IPS DF 4.7 (cell line): Measurements from ENCODE around the gene EIF1AY.
A peak's percentile ranks its signal among the peaks of the same experiment; 100 is the strongest.
"Not testable (repeated sequence)": the region's sequence is repeated elsewhere in the genome, so short reads cannot be mapped to it uniquely, and the experiment has no call there.

Experiments used
- DNase-seq: peaks from one replicate; pipeline ENCODE4 v3.0.0-alpha.2; 2013; ENCODE audit warnings: low spot score; ENCODE audit errors: extremely low read depth

Gene EIF1AY, protein sequence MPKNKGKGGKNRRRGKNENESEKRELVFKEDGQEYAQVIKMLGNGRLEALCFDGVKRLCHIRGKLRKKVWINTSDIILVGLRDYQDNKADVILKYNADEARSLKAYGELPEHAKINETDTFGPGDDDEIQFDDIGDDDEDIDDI

DNA sequence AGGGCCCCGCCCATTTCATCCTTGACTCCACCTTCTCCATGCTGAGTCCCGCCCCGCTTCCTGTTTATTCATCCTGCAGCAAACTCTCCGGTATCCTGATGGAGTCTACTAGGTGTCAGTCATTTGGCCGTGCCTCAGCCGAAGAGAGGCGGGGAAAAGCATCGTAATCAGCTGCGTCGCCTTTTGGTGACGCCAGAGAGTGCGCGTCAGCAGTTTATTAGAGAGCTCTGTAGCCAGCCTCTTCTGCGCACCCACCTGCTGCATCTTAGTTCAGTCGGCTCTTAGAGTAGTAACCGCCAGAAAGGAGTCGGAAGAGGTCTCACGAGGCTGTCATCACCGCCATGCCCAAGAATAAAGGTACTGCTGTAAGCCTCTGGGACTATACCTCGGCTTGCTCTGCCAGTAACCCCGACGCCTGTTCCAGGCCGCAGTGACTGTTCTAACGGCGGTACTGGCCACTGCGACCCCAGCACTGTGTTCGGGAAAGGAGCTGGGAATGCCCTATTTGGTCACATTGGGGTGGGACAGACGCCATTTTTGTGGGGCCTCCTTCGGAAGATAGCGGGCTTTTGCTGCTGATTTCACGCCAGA is at the start of gene EIF1AY:
EIF1AY (plus strand) TSS at position 246 of the 591 bp plus-strand sequence; CDS start at position 342, 96 bp downstream.
- DNase-seq: peak; percentile 58

DNA sequence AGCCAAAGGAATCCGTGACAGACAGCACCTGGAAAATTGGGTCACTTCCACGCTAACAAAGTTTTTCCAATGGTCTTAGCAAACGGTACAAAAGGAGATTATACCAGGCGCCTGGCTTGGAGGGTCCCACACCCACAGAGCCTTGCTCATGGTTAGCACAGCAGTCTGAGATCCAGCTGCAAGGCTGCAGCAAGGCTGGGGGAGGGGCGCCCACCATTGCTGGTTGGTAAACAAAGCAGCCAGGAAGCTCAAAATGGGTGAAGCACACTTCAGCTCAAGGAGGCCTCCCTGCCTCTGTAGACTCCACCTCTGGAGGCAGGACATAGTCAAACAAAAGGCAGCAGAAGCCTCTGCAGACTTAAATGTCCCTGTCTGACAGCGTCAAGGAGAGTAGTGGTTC is 47.1 kb upstream of the EIF1AY start:
- DNase-seq: no peak

DNA sequence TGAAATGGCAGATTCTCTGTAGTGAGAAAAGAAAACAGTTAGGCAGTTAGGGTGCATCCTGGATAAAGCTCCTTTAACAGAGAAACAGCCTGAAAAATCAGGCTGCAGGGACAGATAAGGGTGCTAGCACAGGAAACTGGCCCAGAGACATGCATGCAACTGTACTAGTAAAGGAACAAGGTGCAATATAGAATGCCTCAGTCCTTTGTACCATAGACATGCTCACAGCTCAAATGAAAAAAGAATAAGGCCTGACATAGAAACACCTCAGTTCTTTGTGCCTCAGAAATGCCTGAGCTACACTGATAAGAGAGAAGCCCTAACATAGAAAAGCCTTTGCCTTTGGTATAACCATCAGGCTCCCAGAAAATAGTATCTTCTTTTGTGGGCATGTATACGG is 37.4 kb upstream of the EIF1AY start:
- DNase-seq: no peak

DNA sequence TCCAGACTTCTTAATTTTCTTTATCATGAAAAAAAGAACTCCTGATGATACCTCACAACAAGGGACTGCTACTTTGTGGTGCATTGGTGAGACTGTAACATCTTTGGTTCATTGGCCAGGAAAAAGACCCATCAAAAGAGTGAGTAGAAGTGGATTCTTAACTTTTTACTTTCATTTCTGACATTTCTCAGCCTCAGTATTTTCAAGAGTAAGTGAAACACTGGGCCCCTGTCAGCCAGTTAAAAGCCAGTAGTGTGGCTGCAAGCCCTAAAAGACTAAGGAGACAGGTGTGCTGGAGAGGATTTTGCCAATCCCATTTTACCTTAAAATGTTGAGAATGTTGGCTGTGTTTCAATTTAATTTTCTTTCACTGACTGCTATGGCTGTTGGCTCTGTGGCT is 36.6 kb upstream of the EIF1AY start:
- DNase-seq: no peak

DNA sequence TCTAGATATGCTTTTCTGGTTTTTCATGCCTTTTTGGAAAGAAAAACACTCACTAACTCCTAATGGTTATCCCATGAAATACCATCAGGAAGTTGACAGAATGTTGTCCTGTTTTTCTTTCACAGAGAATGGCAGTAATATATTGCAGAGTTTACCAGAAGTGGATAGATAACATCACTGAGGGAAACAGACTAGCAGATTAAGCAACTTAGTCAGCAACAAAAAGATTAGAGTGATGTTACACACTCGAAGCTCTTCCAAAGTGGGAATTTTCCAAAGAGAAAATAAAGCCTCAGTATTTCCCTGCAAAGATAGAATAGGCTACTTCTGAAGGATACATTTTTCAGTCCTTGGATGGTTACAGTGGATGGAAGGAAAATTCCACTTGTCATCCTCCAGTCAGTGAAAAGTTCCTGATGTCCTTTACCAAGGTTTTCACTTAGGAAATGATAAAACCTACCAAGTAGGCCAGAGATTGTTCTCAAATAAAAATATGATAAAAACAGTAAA is 31.1 kb upstream of the EIF1AY start:
- DNase-seq: no peak

DNA sequence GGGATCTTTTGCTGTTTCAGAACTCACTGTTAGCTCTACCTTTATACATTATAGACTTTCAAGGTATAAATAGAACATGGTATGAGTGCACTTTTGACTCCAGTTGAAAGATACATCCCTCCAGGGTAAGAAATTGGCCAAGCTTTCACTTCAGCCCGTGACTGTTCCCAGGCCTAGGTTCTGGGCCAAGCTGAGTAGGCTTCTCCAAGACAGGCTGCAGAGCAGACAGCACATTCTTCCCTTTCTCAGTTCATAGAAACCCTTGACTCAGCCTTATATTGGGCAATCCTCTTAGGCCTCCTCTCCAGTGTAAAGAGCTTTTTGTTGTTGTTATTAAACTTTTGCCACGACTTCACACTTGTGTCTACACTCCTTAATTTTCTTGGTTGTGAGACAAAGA is 29.5 kb upstream of the EIF1AY start:
- no peak for DNase-seq

DNA sequence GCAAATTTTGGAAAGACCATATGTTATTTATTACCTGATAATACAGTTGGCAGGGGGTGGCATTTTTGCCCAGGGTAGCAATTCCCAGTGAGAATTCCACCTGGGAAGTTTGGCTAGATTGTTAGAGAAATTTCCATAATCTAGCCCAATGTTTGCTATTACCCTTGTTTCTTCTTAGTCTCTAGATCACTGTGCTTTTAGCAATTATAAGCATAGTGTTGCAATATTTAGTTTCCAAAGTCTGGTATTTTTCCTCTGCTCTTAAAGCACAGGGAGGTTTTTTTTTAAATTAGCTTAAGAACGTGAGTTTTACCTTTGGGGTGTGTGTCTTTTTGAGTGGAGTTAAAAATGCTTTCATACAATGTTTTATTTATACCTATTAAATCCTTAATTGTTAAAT is 26.3 kb upstream of the EIF1AY start:
- no peak for DNase-seq

DNA sequence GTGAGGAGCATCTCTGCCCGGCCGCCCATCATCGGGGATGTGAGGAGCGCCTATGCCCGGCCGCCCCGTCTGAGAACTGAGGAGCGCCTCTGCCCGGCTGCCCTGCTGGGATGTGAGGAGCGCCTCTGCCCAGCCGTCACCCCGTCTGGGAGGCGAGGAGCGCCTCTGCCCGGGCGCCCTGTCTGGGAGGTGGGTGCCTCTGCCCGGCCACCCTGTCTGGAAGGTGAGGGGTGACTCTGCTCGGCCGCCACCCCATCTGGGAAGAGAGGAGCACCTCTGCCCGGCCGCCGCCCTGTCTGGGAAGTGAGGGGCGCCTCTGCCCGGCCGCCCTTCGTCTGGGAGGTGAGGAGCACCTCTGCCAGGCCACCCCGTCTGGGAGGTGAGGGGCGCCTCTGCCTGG is 23.7 kb upstream of the EIF1AY start:
- DNase-seq: no peak

DNA sequence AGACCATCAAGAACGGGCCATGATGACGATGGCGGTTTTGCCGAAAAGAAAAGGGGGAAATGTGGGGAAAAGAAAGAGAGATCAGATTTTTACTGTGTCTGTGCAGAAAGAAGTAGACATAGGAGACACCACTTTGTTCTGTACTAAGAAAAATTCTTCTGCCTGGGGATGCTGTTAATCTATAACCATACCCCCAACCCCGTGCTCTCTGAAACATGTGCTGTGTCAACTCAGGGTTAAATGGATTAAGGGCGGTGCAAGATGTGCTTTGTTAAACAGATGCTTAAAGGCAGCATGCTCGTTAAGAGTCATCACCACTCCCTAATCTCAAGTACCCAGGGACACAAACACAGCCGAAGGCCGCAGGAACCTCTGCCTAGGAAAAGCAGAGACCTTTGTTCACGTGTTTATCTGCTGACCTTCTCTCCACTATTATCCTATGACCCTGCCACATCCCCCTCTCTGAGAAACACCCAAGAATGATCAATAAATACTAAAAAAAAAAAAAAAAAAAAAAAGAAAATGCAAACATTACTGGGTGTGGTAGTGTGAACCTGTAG is 22.7 kb upstream of the EIF1AY start:
- DNase-seq: not testable (repeated sequence)

DNA sequence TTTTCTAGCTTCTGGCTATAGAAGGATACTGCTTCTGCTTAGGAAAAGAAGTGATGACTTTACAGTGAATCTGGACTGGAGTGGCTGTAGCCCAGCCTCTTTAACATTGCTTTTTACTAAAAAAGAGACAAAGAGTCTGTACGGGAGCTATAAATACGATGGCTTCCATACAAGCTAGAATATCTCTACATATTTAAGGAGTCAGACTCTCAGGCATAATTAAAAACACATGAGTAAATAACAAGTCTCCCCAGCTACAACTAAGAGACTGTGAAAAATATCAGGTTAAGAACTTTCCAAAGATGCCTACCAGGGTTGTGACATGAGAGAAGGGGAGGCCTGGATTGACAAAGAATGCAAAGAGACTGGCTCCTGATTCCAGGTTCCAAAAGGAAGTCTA is 19.8 kb upstream of the EIF1AY start:
- DNase-seq: no peak

DNA sequence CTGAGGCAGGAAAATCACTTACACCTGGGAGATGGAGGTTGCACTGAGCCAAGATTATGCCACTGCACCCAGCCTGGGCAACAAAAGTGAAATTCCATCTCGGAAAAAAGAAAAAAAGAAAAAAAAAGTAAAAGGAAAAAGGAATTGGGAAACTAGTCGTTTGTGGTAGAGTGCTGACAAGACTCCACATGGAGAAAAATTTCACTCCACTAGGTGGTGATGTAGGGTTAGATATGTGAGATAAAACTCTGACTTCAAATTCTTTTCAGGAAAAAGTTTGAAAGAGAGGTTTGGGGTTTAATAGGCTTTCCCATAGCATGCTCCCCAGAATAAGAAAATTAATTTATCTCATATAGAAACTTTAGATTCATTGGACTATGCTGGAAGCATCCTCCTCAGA is 16.9 kb upstream of the EIF1AY start:
- DNase-seq: no peak

DNA sequence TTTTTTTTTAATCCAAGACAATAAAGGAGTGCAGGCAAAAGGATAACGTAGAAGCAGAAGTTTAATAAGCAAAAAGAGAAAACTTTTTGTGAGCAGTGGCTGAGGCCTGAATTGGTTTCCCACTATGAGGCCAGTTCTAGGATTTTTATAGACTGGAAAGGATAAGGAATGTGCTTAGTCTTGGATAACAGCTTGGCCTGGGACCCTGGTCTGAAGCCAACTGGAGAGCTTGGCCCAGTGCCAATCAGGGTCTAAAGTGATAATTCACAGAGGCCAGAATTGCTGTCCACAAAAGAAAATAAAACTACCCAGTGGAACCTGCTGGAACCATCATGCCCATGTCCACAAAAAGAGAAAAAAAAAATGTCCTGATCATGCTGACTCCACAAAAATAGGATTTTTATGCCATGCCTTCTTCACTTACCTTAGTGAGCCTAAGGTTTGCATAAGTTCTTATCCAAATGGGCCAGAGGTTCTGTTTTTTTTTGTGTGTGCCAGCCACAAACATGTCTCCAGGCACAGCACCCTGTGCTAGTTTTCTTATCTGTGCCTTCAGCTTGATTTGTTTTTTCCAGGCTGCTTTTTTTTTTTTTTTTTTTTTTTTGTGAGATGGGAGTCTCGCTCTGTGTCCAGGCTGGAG is 15.6 kb upstream of the EIF1AY start:
- no peak for DNase-seq

DNA sequence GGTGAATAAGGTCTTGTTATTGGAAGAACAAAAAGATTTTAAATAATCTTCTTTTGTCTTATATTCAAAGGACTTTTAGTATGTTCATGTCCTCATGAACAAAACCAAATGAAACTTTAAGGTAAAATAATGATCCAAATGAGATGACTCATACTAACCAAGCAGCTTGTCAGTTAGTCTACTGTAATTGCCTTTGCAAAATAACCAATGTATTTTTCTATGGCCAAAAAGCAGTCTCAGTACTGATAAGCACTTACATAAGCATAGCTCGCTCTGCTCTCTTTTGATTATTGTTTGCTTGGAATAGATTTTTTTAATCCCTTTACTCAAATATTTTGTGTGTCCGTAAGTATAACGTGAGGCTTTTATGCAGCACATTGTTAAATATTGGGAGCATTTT is 4.3 kb upstream of the EIF1AY start:
- no peak for DNase-seq

DNA sequence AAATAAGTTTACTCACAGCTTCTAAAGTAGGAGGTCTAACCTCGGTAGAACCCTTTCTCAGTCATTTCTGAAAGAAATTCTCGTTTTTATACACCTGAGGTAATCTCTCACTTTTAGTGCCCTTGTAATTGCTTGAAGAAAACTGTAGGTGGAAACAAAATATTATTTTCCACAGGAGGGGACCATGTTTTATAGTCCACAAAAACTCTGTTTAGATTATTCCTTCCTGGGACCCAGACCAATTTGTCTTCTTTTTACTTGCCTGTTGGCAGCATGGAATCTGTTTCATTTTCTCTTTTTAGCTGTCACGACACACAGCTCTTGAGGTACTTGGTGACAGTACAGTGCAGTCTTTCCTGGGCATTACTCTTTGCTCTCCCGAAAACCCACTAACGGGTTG is 930 bp downstream of the EIF1AY start:
- no peak for DNase-seq

DNA sequence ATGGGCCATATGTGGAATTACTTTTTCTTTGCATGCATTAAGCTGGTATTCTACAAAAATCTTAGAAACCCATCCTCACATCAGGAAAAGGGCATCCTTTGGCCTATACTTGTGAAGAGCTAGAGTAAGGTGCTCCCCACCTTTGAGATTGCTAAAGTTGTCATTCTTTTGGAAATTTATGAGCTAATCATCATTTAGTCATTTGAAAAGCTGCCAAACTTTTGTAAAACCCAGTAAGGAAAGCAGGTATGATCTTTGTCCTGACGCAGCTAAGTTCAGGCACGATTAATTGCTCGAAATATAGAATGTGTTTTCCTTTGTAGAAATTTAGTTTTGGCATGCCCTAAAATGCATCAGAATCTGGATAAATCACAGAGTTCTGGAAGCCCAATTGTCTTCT is 2.6 kb downstream of the EIF1AY start:
- DNase-seq: no peak

DNA sequence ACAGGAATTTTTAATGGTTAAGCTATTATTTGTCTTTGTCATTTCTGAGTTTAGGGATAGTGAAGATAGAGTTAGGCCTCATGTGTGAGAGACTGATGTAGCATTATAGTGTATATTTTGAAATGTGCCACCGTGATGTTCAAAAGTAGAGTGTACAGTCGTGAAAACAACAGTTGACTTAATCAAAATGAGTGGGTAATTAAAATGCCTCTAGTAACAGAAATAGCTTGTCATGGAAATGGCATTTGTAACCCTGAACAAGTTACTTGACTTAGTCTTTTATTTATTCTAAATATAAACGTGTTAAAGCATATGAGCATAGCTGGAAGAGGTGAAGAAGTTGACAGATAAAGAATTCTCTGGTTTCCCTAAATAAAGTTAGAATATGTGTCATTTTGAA is 6.1 kb downstream of the EIF1AY start:
- DNase-seq: no peak

DNA sequence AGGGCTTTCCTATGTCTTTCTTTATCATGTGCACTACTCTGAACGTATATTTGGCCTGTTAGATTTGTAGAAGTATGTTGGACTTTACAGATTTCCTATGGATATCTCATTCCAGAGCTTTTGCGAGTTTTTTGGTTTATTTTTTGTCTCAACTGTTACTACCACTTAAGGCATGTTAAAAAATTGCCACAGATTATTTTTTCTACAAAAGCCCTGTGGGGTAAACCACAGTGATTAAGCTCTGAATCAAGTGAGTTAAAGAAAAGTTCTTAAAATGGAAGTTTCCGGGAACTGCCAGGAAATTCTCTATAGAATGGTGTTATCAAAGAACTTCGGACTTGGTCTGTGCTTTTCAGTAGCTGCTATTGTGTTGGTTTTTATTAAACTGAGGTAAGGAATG is 10.6 kb downstream of the EIF1AY start:
- DNase-seq: no peak
